ENCODE results near the gene MCEE. TPM values are rescaled to one million over a fixed set of nuclear protein-coding genes. Genes with fewer than 3 reads are reported as not detected.

Gene MCEE
- total and polyA plus RNA-seq, 7 experiments from 2014 or later = 11.6 to 38.0 (median 18.9) TPM

GRCh38 chr2:71122387-71123298, 7.4 kb downstream of the MCEE start:
- ATAC-seq (no peak), DNase-seq (no peak)
- ChIA-PET POLR2A (no interaction called here), CTCF (no interaction called here)
- H3K27me3 ChIP-seq (ENCODE audit: control insufficient read depth in 2 of 2, insufficient read depth in 2 of 2, low read length in 2 of 2) = no peaks in the 10 kb centered on the region
- H3K36me3 Mint-ChIP-seq = peaks cover 0 to 30% (median 21%) of the 10 kb centered on the region in 5 donors
- H3K27ac Mint-ChIP-seq = no peak overlapping the region
- H3K27me3 Mint-ChIP-seq = no peaks in the 10 kb centered on the region
- intact Hi-C loops (cut with micrococcal nuclease) = no loop called here
- H3K9me3 ChIP-seq (ENCODE audit: control insufficient read depth in 2 of 3, low read length in 3 of 3) = no peaks in the 10 kb centered on the region
- peaks cover 4 to 21% (median 11%) of the 10 kb centered on the region in 7 donors for H3K4me1 Mint-ChIP-seq
- H3K4me1 ChIP-seq (ENCODE audit: control insufficient read depth in 2 of 2, insufficient read depth in 2 of 2, low read length in 2 of 2) = no peaks in the 10 kb centered on the region
- H3K27ac ChIP-seq (ENCODE audit: low read depth, low read length) = no peak overlapping the region
- H3K36me3 ChIP-seq (ENCODE audit: control insufficient read depth in 2 of 3, insufficient read depth in 3 of 3, low read length in 3 of 3) = peaks cover 0 to 21% (median 0%) of the 10 kb centered on the region in 3 experiments
- H3K9me3 Mint-ChIP-seq = no peaks in the 10 kb centered on the region
- no peak overlapping the region for H3K4me3 ChIP-seq (ENCODE audit: low read length)
- no peak overlapping the region for H3K4me3 Mint-ChIP-seq

GRCh38 chr2:71121479-71121878, 8.6 kb downstream of the MCEE start:
- Mint-ChIP-seq H3K36me3 (peaks cover 0 to 34% (median 21%) of the 10 kb centered on the region in 5 donors), H3K27ac (no peak overlapping the region), H3K9me3 (no peaks in the 10 kb centered on the region), H3K27me3 (no peaks in the 10 kb centered on the region), H3K4me3 (no peak overlapping the region), H3K4me1 (peaks cover 0 to 14% (median 5%) of the 10 kb centered on the region in 7 donors)
- H3K4me3 ChIP-seq (ENCODE audit: low read length) = no peak overlapping the region
- no peak overlapping the region for H3K27ac ChIP-seq (ENCODE audit: low read depth, low read length)
- POLR2A ChIA-PET = interaction anchor here (0.7 kb wide), 2 partner anchors 9 to 10 kb away, joined by 3 to 9 read pairs; partner anchors contain the start of genes MCEE and MPHOSPH10
- CTCF ChIA-PET = no interaction called here
- DNase-seq (no peak), ATAC-seq (no peak)
- peaks cover 0 to 21% (median 0%) of the 10 kb centered on the region in 3 experiments for H3K36me3 ChIP-seq (ENCODE audit: control insufficient read depth in 2 of 3, insufficient read depth in 3 of 3, low read length in 3 of 3)
- H3K9me3 ChIP-seq (ENCODE audit: control insufficient read depth in 2 of 3, low read length in 3 of 3) = no peaks in the 10 kb centered on the region
- no peaks in the 10 kb centered on the region for H3K4me1 ChIP-seq (ENCODE audit: control insufficient read depth in 2 of 2, insufficient read depth in 2 of 2, low read length in 2 of 2)
- intact Hi-C loops (cut with micrococcal nuclease) = no loop called here
- no peaks in the 10 kb centered on the region for H3K27me3 ChIP-seq (ENCODE audit: control insufficient read depth in 2 of 2, insufficient read depth in 2 of 2, low read length in 2 of 2)

GRCh38 chr2:71120195-71120594, 9.8 kb downstream of the MCEE start:
- no peak overlapping the region for H3K4me3 Mint-ChIP-seq

GRCh38 chr2:71117063-71117462, 13.0 kb downstream of the MCEE start:
- no peaks in the 10 kb centered on the region for H3K4me1 ChIP-seq (ENCODE audit: control insufficient read depth in 2 of 2, insufficient read depth in 2 of 2, low read length in 2 of 2)
- peaks cover 0 to 5% (median 0%) of the 10 kb centered on the region in 7 donors for H3K4me1 Mint-ChIP-seq
- ChIA-PET POLR2A (interaction anchor here (0.7 kb wide), 1 partner anchor 13 kb away, joined by 4 read pairs; the partner anchor contains the start of gene MCEE), CTCF (interaction anchor here (1.1 kb wide), 1 partner anchor 17 kb away, joined by 3 read pairs; no protein-coding TSS in a partner anchor)
- H3K36me3 ChIP-seq (ENCODE audit: control insufficient read depth in 2 of 3, insufficient read depth in 3 of 3, low read length in 3 of 3) = peaks cover 0 to 21% (median 0%) of the 10 kb centered on the region in 3 experiments
- no peaks in the 10 kb centered on the region for H3K27me3 Mint-ChIP-seq
- no peak overlapping the region for H3K4me3 ChIP-seq (ENCODE audit: low read length)
- H3K27ac ChIP-seq (ENCODE audit: low read depth, low read length) = no peak overlapping the region
- no peak overlapping the region for H3K4me3 Mint-ChIP-seq
- no peaks in the 10 kb centered on the region for H3K27me3 ChIP-seq (ENCODE audit: control insufficient read depth in 2 of 2, insufficient read depth in 2 of 2, low read length in 2 of 2)
- no peak overlapping the region for H3K27ac Mint-ChIP-seq
- DNase-seq (no peak), ATAC-seq (no peak)
- intact Hi-C loops (cut with micrococcal nuclease) = no loop called here
- H3K9me3 Mint-ChIP-seq = no peaks in the 10 kb centered on the region
- H3K36me3 Mint-ChIP-seq = peaks cover 9 to 45% (median 22%) of the 10 kb centered on the region in 5 donors
- no peaks in the 10 kb centered on the region for H3K9me3 ChIP-seq (ENCODE audit: control insufficient read depth in 2 of 3, low read length in 3 of 3)

More at GRCh38 chr2:71120195-71120594, 9.8 kb downstream of the MCEE start:
- H3K4me3 ChIP-seq (ENCODE audit: low read length) = no peak overlapping the region
- ChIA-PET POLR2A (interaction anchor here (1.6 kb wide), 1 partner anchor 11 kb away, joined by 4 read pairs; the partner anchor contains the start of gene MPHOSPH10), CTCF (interaction anchor here (0.6 to 0.9 kb wide), 2 partner anchors 53 to 172 kb away, joined by 4 read pairs; no protein-coding TSS in a partner anchor)
- peaks cover 0 to 25% (median 0%) of the 10 kb centered on the region in 3 experiments for H3K36me3 ChIP-seq (ENCODE audit: control insufficient read depth in 2 of 3, insufficient read depth in 3 of 3, low read length in 3 of 3)
- Mint-ChIP-seq H3K36me3 (peaks cover 0 to 34% (median 21%) of the 10 kb centered on the region in 5 donors), H3K4me1 (peaks cover 0 to 8% (median 0%) of the 10 kb centered on the region in 7 donors), H3K27me3 (no peaks in the 10 kb centered on the region), H3K27ac (no peak overlapping the region), H3K9me3 (no peaks in the 10 kb centered on the region)
- H3K27ac ChIP-seq (ENCODE audit: low read depth, low read length) = no peak overlapping the region
- H3K4me1 ChIP-seq (ENCODE audit: control insufficient read depth in 2 of 2, insufficient read depth in 2 of 2, low read length in 2 of 2) = no peaks in the 10 kb centered on the region
- H3K27me3 ChIP-seq (ENCODE audit: control insufficient read depth in 2 of 2, insufficient read depth in 2 of 2, low read length in 2 of 2) = no peaks in the 10 kb centered on the region
- no peaks in the 10 kb centered on the region for H3K9me3 ChIP-seq (ENCODE audit: control insufficient read depth in 2 of 3, low read length in 3 of 3)
- ATAC-seq = no peak
- no peak for DNase-seq
- intact Hi-C loops (cut with micrococcal nuclease) = no loop called here

DNA sequence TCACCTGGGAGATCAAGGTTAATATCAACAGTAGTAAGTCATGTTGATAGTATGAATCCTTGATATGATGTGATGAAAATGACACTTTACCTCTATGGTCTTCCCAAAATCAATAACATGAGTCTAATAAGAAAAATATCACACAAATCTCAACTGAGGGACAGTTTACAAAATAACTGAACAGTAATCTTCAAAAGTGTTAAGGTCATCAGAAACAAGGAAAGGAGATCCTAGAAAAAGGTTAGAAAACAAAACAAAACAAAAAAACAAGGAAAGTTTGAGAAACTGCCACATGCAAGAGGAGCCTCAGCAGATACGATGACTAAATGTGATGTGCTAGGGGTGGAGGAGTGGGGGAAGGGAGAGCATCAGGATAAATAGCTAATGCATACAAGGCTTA, 16.2 kb downstream of the MCEE start:
- H3K4me1 Mint-ChIP-seq = peaks cover 0 to 2% (median 0%) of the 10 kb centered on the region in 7 donors
- no peaks in the 10 kb centered on the region for H3K9me3 Mint-ChIP-seq
- no peak overlapping the region for H3K4me3 Mint-ChIP-seq
- no peaks in the 10 kb centered on the region for H3K27me3 Mint-ChIP-seq
- Histone ChIP-seq H3K9me3 (ENCODE audit: control insufficient read depth in 2 of 3, low read length in 3 of 3) (no peaks in the 10 kb centered on the region), H3K27me3 (ENCODE audit: control insufficient read depth in 2 of 2, insufficient read depth in 2 of 2, low read length in 2 of 2) (no peaks in the 10 kb centered on the region), H3K36me3 (ENCODE audit: control insufficient read depth in 2 of 3, insufficient read depth in 3 of 3, low read length in 3 of 3) (peaks cover 0 to 13% (median 3%) of the 10 kb centered on the region in 3 experiments), H3K4me1 (ENCODE audit: control insufficient read depth in 2 of 2, insufficient read depth in 2 of 2, low read length in 2 of 2) (no peaks in the 10 kb centered on the region), H3K4me3 (ENCODE audit: low read length) (no peak overlapping the region), H3K27ac (ENCODE audit: low read depth, low read length) (no peak overlapping the region)
- peaks cover 14 to 47% (median 18%) of the 10 kb centered on the region in 5 donors for H3K36me3 Mint-ChIP-seq
- H3K27ac Mint-ChIP-seq = no peak overlapping the region
- ChIA-PET CTCF (no interaction called here), POLR2A (no interaction called here)
- ATAC-seq (no peak), DNase-seq (no peak)
- intact Hi-C loops (cut with micrococcal nuclease) = no loop called here

- ATAC-seq = no peak
- H3K27me3 ChIP-seq (ENCODE audit: control insufficient read depth in 2 of 2, insufficient read depth in 2 of 2, low read length in 2 of 2) = no peaks in the 10 kb centered on the region
- H3K9me3 ChIP-seq (ENCODE audit: control insufficient read depth in 2 of 3, low read length in 3 of 3) = no peaks in the 10 kb centered on the region
- H3K36me3 Mint-ChIP-seq = peaks cover 8 to 26% (median 9%) of the 10 kb centered on the region in 5 donors
- no peaks in the 10 kb centered on the region for H3K4me1 ChIP-seq (ENCODE audit: control insufficient read depth in 2 of 2, insufficient read depth in 2 of 2, low read length in 2 of 2)
- intact Hi-C loops (cut with micrococcal nuclease) = no loop called here
- H3K4me3 Mint-ChIP-seq = no peak overlapping the region
- H3K4me3 ChIP-seq (ENCODE audit: low read length) = no peak overlapping the region
- H3K4me1 Mint-ChIP-seq = peaks cover 0 to 2% (median 0%) of the 10 kb centered on the region in 7 donors
- CTCF ChIA-PET = no interaction called here
- H3K36me3 ChIP-seq (ENCODE audit: control insufficient read depth in 2 of 3, insufficient read depth in 3 of 3, low read length in 3 of 3) = peaks cover 0 to 3% (median 0%) of the 10 kb centered on the region in 3 experiments
- peaks cover 0 to 2% (median 0%) of the 10 kb centered on the region in 11 donors for H3K9me3 Mint-ChIP-seq
- no peaks in the 10 kb centered on the region for H3K27me3 Mint-ChIP-seq
- peak overlapping the region in 6 of 9 donors; percentile 0 to 59 (median 20) for H3K27ac Mint-ChIP-seq
- DNase-seq = no peak
- POLR2A ChIA-PET = no interaction called here
- no peak overlapping the region for H3K27ac ChIP-seq (ENCODE audit: low read depth, low read length)
Measured at GRCh38 chr2:71108091-71108490, 21.9 kb downstream of the MCEE start.
